GM19372 (cell line): Measurements from ENCODE around the gene CDC14C.

ENCODE experiments used
- ATAC-seq: cut with Tn5 transposase; IDR thresholded peaks from one replicate; pipeline ENCODE4 v1.9.1; 2021; ENCODE audit warnings: mild to moderate bottlenecking, low read depth, moderate library complexity; ENCODE audit not compliant: unreplicated experiment

CDC14C gene

GRCh38 chr7:48971173-48971572 lies 46.8 kb downstream of the CDC14C start:
- ATAC-seq = no peak

- ATAC-seq = no peak
Observed at GRCh38 chr7:48976253-48976652, 51.9 kb downstream of the CDC14C start.

- no peak for ATAC-seq
Observed at GRCh38 chr7:48976850-48977249, 52.5 kb downstream of the CDC14C start.
